Esophagus muscularis mucosa (tissue), 4 donors: ENCODE measurements around the gene GDPD2. TPM values are rescaled to one million over a fixed set of nuclear protein-coding genes. Genes with fewer than 3 reads are reported as not detected.

ENCODE experiments used
- DNase-seq: peaks from one replicate; pipeline ENCODE4 v3.0.0-alpha.2; 2017; ENCODE audit errors: extremely low spot score
- H3K27ac ChIP-seq, 4 donors: fragments of 200-600 bp; sonication (generic); replicated peaks in 1 of 4; 1 replicate in 3 of 4; 2 replicates in 1 of 4; pipeline ENCODE4 v1.5.1; 2016 to 2019; ENCODE audit warnings: mild to moderate bottlenecking in 1 of 4
- H3K27me3 ChIP-seq, 4 donors: fragments of 200-600 bp; sonication (generic); one replicate each; pipeline versions ENCODE4 v1.5.1 to v1.6.0; 2016 to 2019
- H3K36me3 ChIP-seq, 4 donors: fragments of 200-600 bp; sonication (generic); one replicate each; pipeline ENCODE4 v1.5.1; 2016 to 2019
- H3K4me1 ChIP-seq, 4 donors: fragments of 200-600 bp; sonication (generic); one replicate each; pipeline ENCODE4 v1.5.1; 2016 to 2019
- H3K4me3 ChIP-seq, 4 donors: fragments of 200-600 bp; sonication (generic); 1 replicate in 2 of 4; 2 replicates in 2 of 4; pipeline ENCODE4 v1.5.1; 2016 to 2019; ENCODE audit warnings: mild to moderate bottlenecking in 4 of 4, moderate library complexity in 1 of 4
- H3K9me3 ChIP-seq, 4 donors: fragments of 200-600 bp; sonication (generic); 1 replicate in 3 of 4; 2 replicates in 1 of 4; pipeline ENCODE4 v1.5.1; 2016 to 2019
- CTCF ChIP-seq, 3 experiments: fragments of 200-600 bp in 2 of 3; fragments of 450-650 bp in 1 of 3; sonication (generic) in 2 of 3; IDR thresholded peaks; one replicate each; pipeline ENCODE4 v1.5.1; 2017 to 2019; ENCODE audit warnings: antibody characterized with exemption in 3 of 3, mild to moderate bottlenecking in 2 of 3, moderate library complexity in 1 of 3
- EP300 ChIP-seq: sonication (generic); formaldehyde crosslinking; IDR thresholded peaks from one replicate; pipeline ENCODE4 v1.6.1; 2017; ENCODE audit warnings: antibody characterized with exemption
- POLR2A ChIP-seq: fragments of 450-650 bp; IDR thresholded peaks from one replicate; pipeline ENCODE4 v1.6.1; 2017; ENCODE audit warnings: antibody characterized with exemption, moderate library complexity, mild to moderate bottlenecking, low read depth
- POLR2AphosphoS5 ChIP-seq, 2 donors: sonication (generic); formaldehyde crosslinking; IDR thresholded peaks; one replicate each; pipeline ENCODE4 v1.6.1; 2017; ENCODE audit warnings: antibody characterized with exemption in 2 of 2
- WGBS: methylation state at CpG from one replicate; pipeline ENCODE4 v1.1.5; 2018; 5-methylcytosine and 5-hydroxymethylcytosine counted together
- intact Hi-C: fragments of 100-400 bp; cut with DNase I; formaldehyde crosslinking; loops from one replicate; pipeline ENCODE4 v1.15.1; 2023
- total RNA-seq, 4 donors: library from RNA; depleted of rRNA; stranded (reverse); fragments of >200 nt; gene quantifications; one replicate each; pipeline versions ENCODE4 v1.1.0 to v1.2.1, GENCODE V29; 2016

GDPD2 gene
- total RNA-seq, 4 donors from 2014 or later: not detected

GRCh38 chrX:70478526-70479245 is 55.6 kb downstream of the GDPD2 start:
- TF ChIP-seq CTCF (IDR thresholded peaks at IDR 0.05) (no peak), EP300 (no peak), POLR2A (no peak), POLR2AphosphoS5 (IDR thresholded peaks at IDR 0.05) (no peak)
- H3K27ac ChIP-seq: peak overlapping the region; percentile 74 to 81 (median 76)
- intact Hi-C loops: no loop called here
- no peak overlapping the region for H3K4me3 ChIP-seq
- peaks cover 22 to 62% (median 53%) of the 10 kb centered on the region in 4 donors for H3K4me1 ChIP-seq
- WGBS: 52% methylated on average over 10 of the region's 10 CpGs
- no peak for DNase-seq
- no peaks in the 10 kb centered on the region for H3K9me3 ChIP-seq
- no peaks in the 10 kb centered on the region for H3K36me3 ChIP-seq
- H3K27me3 ChIP-seq: peaks cover 0 to 4% (median 0%) of the 10 kb centered on the region in 4 donors

GRCh38 chrX:70479247-70479921 is 56.3 kb downstream of the GDPD2 start:
- Histone ChIP-seq H3K9me3 (no peaks in the 10 kb centered on the region), H3K4me3 (no peak overlapping the region), H3K36me3 (no peaks in the 10 kb centered on the region), H3K27ac (peak overlapping the region; percentile 74 to 81 (median 76)), H3K27me3 (peaks cover 0 to 4% (median 0%) of the 10 kb centered on the region in 4 donors), H3K4me1 (peaks cover 22 to 62% (median 53%) of the 10 kb centered on the region in 4 donors)
- TF ChIP-seq POLR2A (no peak), EP300 (no peak), CTCF (IDR thresholded peaks at IDR 0.05) (no peak), POLR2AphosphoS5 (IDR thresholded peaks at IDR 0.05) (no peak)
- intact Hi-C loops: no loop called here
- no peak for DNase-seq
- WGBS: 58% methylated on average over 4 of the region's 4 CpGs

GRCh38 chrX:70479922-70480659 is 57.0 kb downstream of the GDPD2 start:
- Histone ChIP-seq H3K27me3 (peaks cover 0 to 4% (median 0%) of the 10 kb centered on the region in 4 donors), H3K4me3 (peak overlapping the region; percentile 20 to 33 (median 26)), H3K36me3 (no peaks in the 10 kb centered on the region), H3K9me3 (no peaks in the 10 kb centered on the region), H3K27ac (peak overlapping the region; percentile 74 to 81 (median 74)), H3K4me1 (peaks cover 22 to 62% (median 53%) of the 10 kb centered on the region in 4 donors)
- TF ChIP-seq CTCF (IDR thresholded peaks at IDR 0.05) (no peak), POLR2AphosphoS5 (IDR thresholded peaks at IDR 0.05) (no peak), POLR2A (no peak), EP300 (no peak)
- WGBS: 41% methylated on average over 6 of the region's 6 CpGs
- intact Hi-C loops: no loop called here
- no peak for DNase-seq

- H3K27me3 ChIP-seq: peaks cover 0 to 4% (median 0%) of the 10 kb centered on the region in 4 donors
- H3K4me1 ChIP-seq: peaks cover 22 to 62% (median 53%) of the 10 kb centered on the region in 4 donors
- DNase-seq: no peak
- H3K4me3 ChIP-seq: peak overlapping the region; percentile 20 to 33 (median 26)
- WGBS: 51% methylated on average over 9 of the region's 9 CpGs
- H3K27ac ChIP-seq: peak overlapping the region; percentile 74 to 81 (median 74)
- H3K9me3 ChIP-seq: no peaks in the 10 kb centered on the region
- TF ChIP-seq POLR2AphosphoS5 (IDR thresholded peaks at IDR 0.05) (peak in 1 of 2 donors; percentile 52), CTCF (IDR thresholded peaks at IDR 0.05) (no peak), POLR2A (no peak), EP300 (no peak)
- no peaks in the 10 kb centered on the region for H3K36me3 ChIP-seq
- intact Hi-C loops: no loop called here
These were observed 57.5 kb downstream of the GDPD2 start for GRCh38 chrX:70480660-70481018.
